ENCODE results near the gene ABCC5. TPM values are rescaled to one million over a fixed set of nuclear protein-coding genes. Genes with fewer than 3 reads are reported as not detected.
"Not testable (repeated sequence)": the region's sequence is repeated elsewhere in the genome, so short reads cannot be mapped to it uniquely, and the experiment has no call there.

ABCC5 gene
- total RNA-seq, 2 experiments from 2014 or later, result 13.1 to 14.1 TPM

GRCh38 chr3:183883291-183884096 lies 134.2 kb downstream of the ABCC5 start:
- no peaks in the 10 kb centered on the region for H3K27me3 Mint-ChIP-seq
- H3K4me3 Mint-ChIP-seq, result peak overlapping the region; percentile 99
- DNase-seq, result no peak
- peaks cover 22% of the 10 kb centered on the region for H3K36me3 Mint-ChIP-seq
- peak overlapping the region; percentile 99 for H3K27ac Mint-ChIP-seq
- H3K4me1 Mint-ChIP-seq, result peaks cover 39% of the 10 kb centered on the region
- H3K9me3 Mint-ChIP-seq, result no peaks in the 10 kb centered on the region

- Mint-ChIP-seq H3K9me3 (no peaks in the 10 kb centered on the region), H3K27ac (no peak overlapping the region), H3K27me3 (no peaks in the 10 kb centered on the region), H3K4me3 (no peak overlapping the region), H3K4me1 (peaks cover 58% of the 10 kb centered on the region), H3K36me3 (peaks cover 30% of the 10 kb centered on the region)
- DNase-seq, result no peak
These were observed 137.6 kb downstream of the ABCC5 start for GRCh38 chr3:183880121-183880520.

- Mint-ChIP-seq H3K4me3 (no peak overlapping the region), H3K4me1 (peaks cover 55% of the 10 kb centered on the region), H3K27me3 (no peaks in the 10 kb centered on the region), H3K36me3 (peaks cover 30% of the 10 kb centered on the region), H3K27ac (no peak overlapping the region), H3K9me3 (no peaks in the 10 kb centered on the region)
- DNase-seq, result no peak
These were observed 138.4 kb downstream of the ABCC5 start for GRCh38 chr3:183879243-183879642.

- H3K27me3 Mint-ChIP-seq, result no peaks in the 10 kb centered on the region
- no peak overlapping the region for H3K4me3 Mint-ChIP-seq
- peaks cover 49% of the 10 kb centered on the region for H3K4me1 Mint-ChIP-seq
- H3K9me3 Mint-ChIP-seq, result no peaks in the 10 kb centered on the region
- DNase-seq, result no peak
- no peak overlapping the region for H3K27ac Mint-ChIP-seq
- H3K36me3 Mint-ChIP-seq, result peaks cover 21% of the 10 kb centered on the region
These were observed 139.6 kb downstream of the ABCC5 start for GRCh38 chr3:183878071-183878470.

GRCh38 chr3:183877227-183877626 lies 140.5 kb downstream of the ABCC5 start:
- peaks cover 46% of the 10 kb centered on the region for H3K4me1 Mint-ChIP-seq
- not testable (repeated sequence) for DNase-seq, H3K4me3 Mint-ChIP-seq, H3K27ac Mint-ChIP-seq, H3K9me3 Mint-ChIP-seq, H3K27me3 Mint-ChIP-seq
- peaks cover 25% of the 10 kb centered on the region for H3K36me3 Mint-ChIP-seq

- Mint-ChIP-seq H3K4me1 (peaks cover 54% of the 10 kb centered on the region), H3K36me3 (peaks cover 19% of the 10 kb centered on the region), H3K9me3 (no peaks in the 10 kb centered on the region), H3K27me3 (no peaks in the 10 kb centered on the region), H3K27ac (no peak overlapping the region), H3K4me3 (no peak overlapping the region)
- DNase-seq, result no peak
These were observed 142.3 kb downstream of the ABCC5 start for GRCh38 chr3:183875411-183875810.

- Mint-ChIP-seq H3K27me3 (no peaks in the 10 kb centered on the region), H3K9me3 (no peaks in the 10 kb centered on the region), H3K4me3 (no peak overlapping the region), H3K27ac (no peak overlapping the region), H3K4me1 (peaks cover 51% of the 10 kb centered on the region), H3K36me3 (peaks cover 14% of the 10 kb centered on the region)
- DNase-seq, result no peak
These were observed 143.8 kb downstream of the ABCC5 start for GRCh38 chr3:183873914-183874313.

- H3K27ac Mint-ChIP-seq, result no peak overlapping the region
- no peaks in the 10 kb centered on the region for H3K9me3 Mint-ChIP-seq
- H3K4me1 Mint-ChIP-seq, result peaks cover 35% of the 10 kb centered on the region
- H3K27me3 Mint-ChIP-seq, result no peaks in the 10 kb centered on the region
- DNase-seq, result no peak
- H3K4me3 Mint-ChIP-seq, result no peak overlapping the region
- H3K36me3 Mint-ChIP-seq, result peaks cover 6% of the 10 kb centered on the region
These were observed 146.1 kb downstream of the ABCC5 start for GRCh38 chr3:183871541-183871940.

GRCh38 chr3:183870563-183870962 lies 147.1 kb downstream of the ABCC5 start:
- DNase-seq, result no peak
- H3K9me3 Mint-ChIP-seq, result no peaks in the 10 kb centered on the region
- H3K27ac Mint-ChIP-seq, result peak overlapping the region; percentile 35
- no peak overlapping the region for H3K4me3 Mint-ChIP-seq
- H3K4me1 Mint-ChIP-seq, result peaks cover 29% of the 10 kb centered on the region
- H3K36me3 Mint-ChIP-seq, result peaks cover 6% of the 10 kb centered on the region
- H3K27me3 Mint-ChIP-seq, result no peaks in the 10 kb centered on the region

Other genes starting within 250 kb of the ABCC5 start
- 1 to 10 TPM; 5.3 to 6.5 TPM for gene MAP6D1, start 192.3 kb downstream of the ABCC5 start, total RNA-seq
- gene PARL, start 133.0 kb downstream of the ABCC5 start, total RNA-seq, result 100 to 1,000 TPM; 107 to 108 TPM
- not detected for gene HTR3D, start 13.9 kb upstream of the ABCC5 start, total RNA-seq
- not detected for gene HTR3C, start 35.2 kb upstream of the ABCC5 start, total RNA-seq
- gene HTR3E, start 79.2 kb upstream of the ABCC5 start, total RNA-seq, result not detected
- 10 to 100 TPM; 73.2 to 74.4 TPM for gene EIF2B5, start 117.5 kb upstream of the ABCC5 start, total RNA-seq
- gene DVL3, start 137.5 kb upstream of the ABCC5 start, total RNA-seq, result 10 to 100 TPM; 22.9 to 25.2 TPM
- gene AP2M1, start 157.0 kb upstream of the ABCC5 start, total RNA-seq, result 100 to 1,000 TPM; 209 to 219 TPM
- gene ABCF3, start 168.3 kb upstream of the ABCC5 start, total RNA-seq, result 10 to 100 TPM; 57.2 to 58.7 TPM
- gene VWA5B2, start 211.7 kb upstream of the ABCC5 start, total RNA-seq, result not detected
- 10 to 100 TPM; 52.3 to 54.9 TPM for gene ALG3, start 231.1 kb upstream of the ABCC5 start, total RNA-seq
- gene EEF1AKMT4, start 231.8 kb upstream of the ABCC5 start, total RNA-seq, result 10 to 100 TPM; 10.2 to 10.9 TPM
- not detected for gene CAMK2N2, start 243.7 kb upstream of the ABCC5 start, total RNA-seq

All from activated naive CD8-positive, alpha-beta T cell treated with anti-CD3 and anti-CD28 coated beads for 36 hours (primary cell).